ENCODE measurements around the gene MOSPD2.

The MOSPD2 gene

DNA sequence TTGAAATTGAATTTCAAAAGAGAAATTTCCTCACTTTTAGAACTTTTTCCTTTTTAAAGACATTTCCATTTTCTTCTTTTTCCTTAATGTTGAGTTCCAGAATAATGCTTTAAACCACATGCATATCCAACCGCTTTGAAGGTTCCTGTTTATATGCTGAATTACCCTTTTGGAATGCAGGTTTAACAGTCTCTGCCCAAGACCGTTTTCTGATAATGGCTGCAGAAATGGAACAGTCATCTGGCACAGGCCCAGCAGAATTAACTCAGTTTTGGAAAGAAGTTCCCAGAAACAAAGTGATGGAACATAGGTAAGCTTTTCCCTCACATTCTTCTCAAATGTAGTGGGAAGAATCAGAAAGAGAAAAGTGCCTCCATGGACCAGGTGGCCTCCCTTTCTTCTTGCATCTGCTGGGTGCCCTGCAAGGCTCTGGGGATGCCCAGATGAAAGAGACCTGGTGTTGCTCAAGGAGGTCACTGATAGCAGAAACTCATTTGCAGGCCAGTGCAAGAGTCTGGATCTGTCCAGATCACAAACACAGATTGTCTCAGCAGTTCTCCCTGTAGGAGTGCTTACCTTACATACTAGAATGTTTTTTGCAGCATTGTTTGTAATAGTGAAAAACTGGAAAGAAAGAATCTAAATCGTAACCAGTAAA, 42.9 kb downstream of the MOSPD2 start:
- DNase-seq, result no peak

DNA sequence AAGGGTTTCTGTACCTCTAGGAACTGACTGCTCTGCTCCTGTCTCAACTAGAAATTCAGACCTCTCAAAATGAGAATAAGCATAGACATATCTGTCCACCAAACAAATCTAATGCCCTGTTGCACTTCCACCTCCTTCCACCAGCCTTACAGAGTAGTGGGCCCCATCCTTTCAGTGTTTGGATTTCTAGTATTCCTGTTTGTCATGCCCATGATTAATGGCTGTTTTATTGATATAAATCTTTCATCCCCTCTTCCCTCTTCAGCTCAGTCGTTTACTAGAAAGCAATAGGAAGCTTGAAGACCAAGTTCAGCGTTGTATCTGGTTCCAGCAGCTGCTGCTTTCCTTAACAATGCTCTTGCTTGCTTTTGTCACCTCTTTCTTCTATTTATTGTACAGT, 46.2 kb downstream of the MOSPD2 start:
- no peak for DNase-seq

DNA sequence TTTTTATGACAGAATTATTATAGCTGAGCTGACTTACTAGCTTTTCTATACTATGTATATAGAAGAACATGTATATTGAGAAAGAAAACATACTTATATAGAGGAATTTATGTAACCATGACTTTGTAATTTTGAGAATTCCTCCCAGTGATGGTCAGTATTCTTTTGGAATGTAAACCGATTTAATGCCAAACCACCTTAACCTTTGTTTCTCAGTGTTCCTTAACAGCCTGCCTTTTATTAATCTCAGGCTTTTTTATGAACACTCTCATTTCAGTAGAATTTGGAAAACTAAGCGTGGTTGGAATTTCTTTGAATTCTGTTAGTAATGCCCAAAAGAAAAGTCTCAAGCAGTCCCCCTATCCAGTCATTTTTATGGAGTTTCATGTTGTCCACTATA, 47.0 kb downstream of the MOSPD2 start:
- DNase-seq, result no peak

DNA sequence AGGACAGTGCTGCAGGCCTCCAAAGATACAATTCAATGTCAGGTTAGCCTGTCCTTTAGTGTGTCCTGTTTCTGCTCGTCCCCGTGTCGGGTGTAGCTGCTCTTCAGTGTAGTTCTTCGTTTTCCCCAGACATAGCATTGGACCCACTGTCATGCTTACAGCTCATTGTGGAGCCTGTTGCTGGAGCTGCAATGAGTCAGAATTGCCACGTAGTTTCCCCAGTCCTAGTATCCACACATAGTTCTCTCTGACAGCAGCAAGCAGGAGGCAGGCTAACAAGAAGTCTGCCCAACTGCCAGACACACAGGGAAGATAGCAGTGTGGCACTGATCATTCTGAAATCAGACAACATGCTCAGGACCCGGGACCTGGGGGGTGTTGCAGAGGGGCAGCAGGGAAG, 49.2 kb downstream of the MOSPD2 start:
- DNase-seq, result no peak

DNA sequence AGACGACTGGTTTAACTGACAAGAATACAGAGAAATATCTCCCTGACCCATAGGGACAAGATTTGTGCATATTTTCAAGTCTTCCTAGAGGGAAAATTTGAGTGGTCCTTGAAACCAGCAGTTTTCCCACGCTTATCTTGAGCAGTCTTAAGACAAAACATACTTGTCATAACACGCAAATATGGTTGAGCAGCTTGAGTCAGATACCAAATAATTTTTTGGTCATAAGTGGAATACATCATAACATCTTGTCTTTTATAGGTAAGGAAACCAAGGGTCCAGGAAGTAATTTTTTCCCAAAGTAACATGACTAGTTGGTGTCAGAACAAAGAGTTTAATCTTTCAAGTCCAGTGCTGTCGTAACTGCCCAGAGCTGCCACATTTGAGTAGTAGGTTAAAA, 50.5 kb downstream of the MOSPD2 start:
- DNase-seq, result no peak

DNA sequence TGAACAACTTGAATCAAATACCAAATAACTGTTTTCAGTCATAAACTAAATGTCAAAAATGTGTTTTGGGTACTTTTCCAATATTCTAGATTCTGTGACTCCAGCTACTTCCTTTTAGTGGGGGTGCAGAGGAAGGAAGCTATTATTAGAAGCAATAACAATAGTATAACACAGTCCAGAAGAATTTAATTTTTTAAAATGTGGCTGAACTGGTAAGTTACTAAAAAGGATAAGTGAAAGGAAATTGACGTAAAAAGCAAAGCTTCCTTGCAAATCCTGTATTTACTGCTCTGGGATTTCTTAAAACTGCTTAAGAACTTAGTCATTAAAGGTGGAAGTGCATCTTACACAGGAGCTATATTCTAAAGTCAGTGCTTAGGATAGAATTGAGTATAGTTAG, 53.2 kb downstream of the MOSPD2 start:
- DNase-seq, result no peak

DNA sequence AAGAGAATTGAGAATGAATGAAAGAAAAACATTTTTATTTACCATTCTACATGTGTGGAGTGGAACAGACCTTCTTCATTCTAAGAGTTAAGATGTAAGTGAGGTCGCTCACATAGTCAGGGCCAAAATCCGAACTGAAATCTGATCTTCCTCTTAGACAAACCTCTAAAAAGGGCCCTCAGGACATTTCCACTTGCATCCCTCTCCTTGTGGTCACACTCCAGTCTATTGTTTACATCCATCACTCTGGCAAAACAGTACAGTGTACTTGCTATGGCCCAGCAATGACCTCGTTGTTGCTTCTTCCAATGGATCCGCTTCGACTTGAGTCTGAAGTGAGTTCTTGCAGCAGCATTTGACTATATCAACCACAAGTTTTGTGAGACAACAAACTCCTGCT, 54.2 kb downstream of the MOSPD2 start:
- no peak for DNase-seq

DNA sequence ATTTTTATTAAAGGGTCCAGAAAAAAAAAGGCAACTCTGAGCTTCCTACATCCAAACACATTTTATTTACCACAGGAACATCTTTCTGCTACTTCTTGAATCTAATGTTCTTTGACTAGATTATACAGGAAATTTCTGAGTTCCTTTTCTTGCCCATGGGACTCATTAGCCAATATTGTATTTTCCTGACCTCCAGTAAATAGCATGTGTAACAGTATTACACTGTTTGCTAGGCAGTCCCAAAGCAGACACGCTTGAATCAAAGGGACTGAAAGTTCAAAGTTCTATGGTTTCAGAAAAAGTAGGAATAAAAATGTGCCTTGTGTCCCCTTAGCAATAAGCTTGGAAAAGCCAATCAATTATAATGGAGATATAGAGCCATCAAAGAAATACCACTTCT, 57.4 kb downstream of the MOSPD2 start:
- DNase-seq, result no peak

DNA sequence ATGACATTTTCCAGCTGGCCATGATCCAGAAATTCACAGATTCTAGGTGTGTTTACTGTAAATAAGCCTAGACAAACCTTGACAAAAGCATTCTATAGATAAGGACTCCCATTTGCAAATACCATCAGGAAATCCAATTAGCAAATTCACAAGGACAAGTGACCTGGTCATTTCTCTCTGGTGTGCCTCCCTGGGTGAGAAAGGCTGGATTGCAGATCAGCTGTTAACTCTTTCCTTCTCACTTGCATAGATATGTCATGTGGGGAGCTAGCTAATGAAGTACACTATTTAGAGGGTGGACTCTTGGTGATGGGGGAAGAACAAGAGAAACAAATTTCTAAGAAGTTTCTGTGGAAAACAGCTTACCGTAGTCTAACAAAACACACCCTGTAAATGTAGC, 58.9 kb downstream of the MOSPD2 start:
- no peak for DNase-seq

DNA sequence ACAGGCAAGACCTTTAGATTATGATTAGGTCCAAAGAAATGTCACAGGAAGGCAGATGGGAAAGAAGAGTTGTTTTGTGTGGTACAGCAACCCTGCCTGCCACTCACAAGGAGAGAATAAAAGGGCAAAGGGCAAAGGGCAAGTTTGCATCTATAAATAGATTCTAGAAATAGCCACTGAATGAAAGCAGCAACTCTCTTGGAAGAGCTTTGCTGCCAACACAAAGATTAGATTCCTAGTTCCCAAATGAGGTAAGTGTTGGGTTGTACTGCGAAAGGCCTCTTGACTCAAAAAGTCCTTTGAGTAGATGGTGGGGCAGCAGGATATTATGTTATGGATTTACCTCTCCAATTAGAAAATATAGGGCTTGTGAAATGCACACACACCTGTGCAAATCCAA, 61.2 kb downstream of the MOSPD2 start:
- DNase-seq, result no peak

DNA sequence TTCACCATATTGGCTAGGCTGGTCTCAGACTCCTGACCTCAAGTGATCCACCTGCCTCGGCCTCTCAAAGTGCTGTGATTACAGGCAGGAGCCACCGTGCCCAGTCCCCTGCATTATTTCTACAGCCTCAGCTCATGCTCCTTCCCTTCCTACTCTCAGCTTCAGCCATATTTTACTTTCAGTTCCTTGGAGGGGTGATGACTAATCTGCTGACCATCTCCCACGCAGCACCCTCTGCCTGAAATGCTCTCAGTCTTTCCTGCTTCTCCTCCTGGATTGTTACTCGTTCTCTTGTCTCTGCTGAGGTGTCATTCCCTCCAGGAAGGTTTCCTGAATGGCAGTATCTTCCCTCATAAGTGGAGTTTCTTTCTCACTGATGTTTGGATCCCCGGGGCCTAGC, 63.3 kb downstream of the MOSPD2 start:
- no peak for DNase-seq

DNA sequence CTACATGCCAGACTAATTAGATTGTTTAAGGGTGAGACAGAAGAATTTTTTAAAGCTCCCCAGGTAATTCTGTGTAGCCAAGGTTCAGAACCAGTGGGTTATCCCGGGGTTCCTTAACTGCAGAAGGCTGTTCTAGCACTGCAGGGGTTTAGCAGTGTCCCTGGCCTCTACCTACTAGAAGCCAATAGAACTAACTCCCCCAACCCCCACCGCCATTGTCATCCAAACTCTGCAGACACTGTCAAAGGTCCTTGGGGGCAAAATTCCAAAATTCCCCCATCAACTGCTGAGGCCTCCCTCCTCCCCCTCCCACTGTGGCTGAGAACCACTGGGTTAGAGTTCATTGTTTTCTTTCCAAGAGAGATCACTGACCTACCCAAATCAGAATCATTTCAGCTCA, 66.4 kb downstream of the MOSPD2 start:
- DNase-seq, result no peak

DNA sequence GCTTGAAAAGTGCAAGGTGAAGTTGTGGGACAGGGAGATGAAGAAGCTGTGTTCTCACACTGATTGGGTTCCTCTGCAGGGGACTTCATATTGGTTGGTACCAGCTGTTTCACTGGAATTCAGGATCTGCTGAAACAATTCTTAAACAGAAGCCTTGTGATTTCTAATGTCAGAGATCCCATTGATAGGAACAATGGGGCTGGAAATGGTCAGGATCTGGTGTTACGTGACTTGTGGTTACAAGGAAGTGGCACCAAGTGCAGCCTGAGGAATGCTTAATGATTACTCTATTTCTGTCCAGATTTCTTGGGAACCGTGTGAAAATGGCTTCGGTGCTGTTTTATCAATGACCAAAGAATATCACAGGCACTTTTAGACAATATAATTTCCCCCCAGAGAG, 68.1 kb downstream of the MOSPD2 start:
- no peak for DNase-seq

DNA sequence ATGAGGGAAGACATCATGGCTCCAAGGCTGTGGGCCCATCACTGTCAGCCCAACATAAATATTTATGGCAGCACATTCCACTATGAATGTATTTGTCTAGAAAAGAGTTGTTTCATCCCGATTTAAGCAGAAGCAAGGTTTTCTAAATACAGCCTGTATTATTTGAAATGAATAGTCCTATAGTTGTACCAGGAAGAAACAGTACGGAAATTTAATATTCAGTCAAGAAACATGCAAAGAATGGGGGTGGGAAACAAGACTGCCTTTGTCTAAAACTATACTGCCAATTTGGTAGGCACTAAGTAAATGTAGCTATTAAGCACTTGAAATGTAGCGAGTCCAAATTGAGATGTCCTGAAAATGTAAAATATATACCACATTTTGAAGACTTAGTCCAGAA, 69.1 kb downstream of the MOSPD2 start:
- DNase-seq, result no peak

DNA sequence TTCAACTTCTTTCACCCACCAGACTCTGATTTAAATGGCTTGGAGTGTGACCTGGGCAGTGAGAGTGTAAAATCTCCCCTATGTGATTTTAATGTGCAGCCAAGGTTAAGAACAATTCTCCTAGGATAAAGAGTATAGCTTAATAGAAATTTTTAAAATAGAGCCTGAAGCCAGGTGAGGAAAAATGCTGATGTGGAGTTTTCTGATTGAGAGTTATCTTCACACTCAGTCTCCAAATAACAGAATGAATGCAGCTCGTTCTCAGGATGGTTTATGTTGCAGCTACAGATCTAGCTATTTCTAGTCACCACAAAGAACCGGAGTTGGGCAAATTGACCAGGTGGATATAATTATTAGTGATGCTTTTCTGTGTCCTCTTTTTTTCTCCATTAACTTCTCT, 70.7 kb downstream of the MOSPD2 start:
- DNase-seq, result no peak

DNA sequence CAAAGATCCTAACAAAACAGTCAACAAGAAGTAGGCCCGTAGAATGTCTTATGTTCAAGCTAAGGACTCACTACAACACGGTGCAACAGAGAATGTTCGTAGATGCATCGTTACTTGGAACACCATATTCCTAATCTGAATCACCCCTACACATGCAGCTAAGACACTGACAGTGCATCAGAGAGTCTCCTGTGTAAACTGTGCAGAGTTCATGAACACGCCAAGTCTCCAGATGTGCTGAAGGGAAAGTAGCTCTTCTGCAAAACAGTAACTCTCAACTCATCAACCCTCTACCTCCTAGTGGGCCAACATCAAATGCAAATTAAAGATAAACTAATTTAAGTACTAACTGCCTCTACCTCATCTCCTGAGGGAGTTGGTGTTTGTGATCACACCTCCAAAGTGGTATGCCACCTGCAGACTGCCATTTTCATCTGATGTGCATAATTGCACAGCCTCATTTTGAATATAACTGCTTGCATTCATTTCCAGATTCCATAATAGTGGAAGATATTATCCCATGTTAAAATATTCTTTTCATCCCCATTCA, 73.5 kb downstream of the MOSPD2 start:
- DNase-seq, result no peak

DNA sequence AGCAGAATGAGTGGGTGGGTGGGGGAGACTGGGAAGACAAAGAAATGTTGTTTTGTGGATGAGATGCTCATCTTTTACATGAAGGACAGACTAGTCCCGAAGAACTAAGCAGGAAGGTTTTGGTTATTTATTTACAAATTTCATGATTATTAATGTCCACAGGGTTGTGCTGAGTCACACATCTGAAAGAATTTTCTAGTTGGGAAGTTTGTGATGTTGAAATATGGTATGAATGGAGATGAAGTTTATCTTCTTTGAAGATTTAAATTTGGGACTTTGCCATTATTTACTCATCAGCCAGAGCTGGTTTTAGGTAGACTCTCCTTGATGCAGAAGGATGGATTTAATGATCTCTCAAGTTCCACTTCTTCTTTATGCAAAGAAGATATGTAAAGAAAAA, 75.5 kb downstream of the MOSPD2 start:
- DNase-seq, result no peak

DNA sequence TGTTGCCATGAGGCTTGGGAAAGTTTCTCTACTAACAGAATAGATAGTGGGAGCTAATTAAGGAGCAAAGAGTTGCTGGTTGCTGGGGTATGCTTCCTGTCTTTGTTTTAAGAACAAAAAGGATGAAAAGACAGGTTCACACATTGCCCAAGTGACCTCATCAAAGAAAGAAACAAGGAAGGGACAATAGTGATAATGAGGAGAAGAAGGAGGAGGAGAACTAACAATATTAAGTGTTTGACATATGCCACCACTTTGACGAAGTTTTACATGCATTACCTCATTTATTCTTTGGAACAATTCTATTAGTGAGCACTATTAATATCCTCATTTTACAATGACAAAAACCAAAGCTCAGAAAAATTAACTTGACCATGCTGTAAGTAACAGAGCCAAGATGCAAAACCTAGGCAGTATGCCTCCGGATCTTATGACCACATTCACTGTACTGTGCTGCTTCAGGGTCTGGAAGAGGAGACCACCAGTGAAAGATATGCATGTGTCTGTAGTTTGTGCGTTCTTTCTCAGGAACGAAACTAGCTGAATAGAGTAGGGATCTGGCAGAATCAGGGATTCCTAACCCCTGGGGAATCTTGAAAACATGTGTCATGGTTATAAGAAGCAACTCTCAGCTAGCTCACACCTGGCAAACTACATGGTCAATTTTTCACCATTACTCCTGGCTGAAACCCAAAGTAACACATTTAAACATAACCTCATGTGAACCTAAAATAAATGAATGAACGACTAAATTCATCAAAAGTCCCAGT, 83.8 kb downstream of the MOSPD2 start:
- no peak for DNase-seq

DNA sequence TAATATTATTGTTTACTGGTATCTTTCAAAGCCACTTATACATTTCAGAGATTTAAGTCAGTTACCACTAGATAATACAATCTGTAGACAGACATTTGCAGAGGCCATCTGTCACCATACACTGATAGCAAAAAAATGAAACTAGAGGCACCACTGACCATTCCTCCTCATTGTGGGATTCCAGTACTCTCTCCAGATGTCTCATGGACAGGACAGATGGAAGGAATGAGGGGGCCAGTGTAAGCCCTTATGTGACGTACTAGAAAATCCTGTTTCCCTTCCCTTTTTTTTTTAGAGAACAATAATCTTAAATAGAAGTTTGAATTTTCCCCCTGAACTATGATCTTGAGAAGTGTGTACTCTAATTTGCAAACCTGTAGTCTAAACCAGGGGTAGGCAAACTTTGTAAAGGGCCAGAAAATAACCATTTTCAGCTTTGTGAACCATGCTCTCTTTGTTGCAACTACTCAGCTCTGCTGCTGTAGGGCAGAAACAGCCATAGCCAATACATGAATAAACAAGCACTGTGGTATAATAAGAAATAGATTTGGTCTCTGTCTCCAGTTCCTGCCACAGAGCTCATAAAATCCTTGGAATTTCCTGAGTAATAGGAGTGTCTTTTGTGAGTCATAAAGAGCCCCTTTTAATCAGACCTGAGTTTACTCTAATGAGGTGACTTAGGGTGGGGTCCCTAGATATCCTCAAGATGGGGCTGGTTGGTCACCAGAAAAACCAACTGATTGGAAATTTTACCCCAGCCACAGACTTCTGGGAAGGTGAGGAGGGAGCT, 90.4 kb downstream of the MOSPD2 start:
- DNase-seq, result peak; percentile 54 to 82

DNA sequence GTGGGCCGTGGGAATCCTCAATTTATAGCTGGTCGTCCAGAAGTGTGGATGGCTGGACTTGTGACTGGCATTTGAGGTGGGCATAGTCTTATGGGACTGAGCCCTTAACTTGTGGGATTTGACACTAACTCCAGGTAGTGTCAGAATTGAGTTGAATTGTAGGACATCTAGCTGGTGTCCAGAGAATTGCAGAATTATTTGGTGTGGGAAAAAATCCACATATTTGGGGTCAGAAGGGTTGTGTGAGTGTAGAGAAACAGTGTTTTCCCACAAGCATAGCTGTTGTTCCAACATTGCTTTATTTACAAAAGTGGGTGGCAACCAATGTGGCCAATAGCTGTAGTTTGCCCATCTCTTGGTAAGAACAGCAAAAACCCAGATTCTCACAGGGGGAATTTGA, 91.3 kb downstream of the MOSPD2 start:
- DNase-seq, result no peak
